Neural progenitor cell (in vitro differentiated cells): ENCODE results near the gene MS4A1. TPM values are rescaled to one million over a fixed set of nuclear protein-coding genes. Genes with fewer than 3 reads are reported as not detected.

Experiments used
- DNase-seq: peaks from one replicate; pipeline ENCODE4 v3.0.0-alpha.2; 2016; ENCODE audit warnings: low spot score
- H2AFZ ChIP-seq: fragments of 200-600 bp; sonication (generic); replicated peaks from 2 replicates; pipeline ENCODE4 v1.6.1; 2016; ENCODE audit warnings: antibody characterized with exemption
- H3F3A ChIP-seq: fragments of 200-600 bp; sonication (generic); 2 replicates; pipeline ENCODE4 v1.6.1; 2016; ENCODE audit warnings: antibody characterized with exemption, low read depth
- H3K27ac ChIP-seq: fragments of 200-600 bp; sonication (generic); 2 replicates; pipeline ENCODE4 v1.5.1; 2016; ENCODE audit warnings: mild to moderate bottlenecking
- H3K27me3 ChIP-seq: fragments of 200-600 bp; sonication (generic); 2 replicates; pipeline ENCODE4 v1.6.1; 2016; ENCODE audit warnings: mild to moderate bottlenecking, moderate library complexity
- H3K36me3 ChIP-seq: fragments of 200-600 bp; sonication (generic); 2 replicates; pipeline ENCODE4 v1.5.1; 2016
- H3K4me1 ChIP-seq: fragments of 200-600 bp; sonication (generic); 2 replicates; pipeline ENCODE4 v1.6.1; 2016; ENCODE audit warnings: mixed run types
- H3K4me2 ChIP-seq: fragments of 200-600 bp; sonication (generic); 2 replicates; pipeline ENCODE4 v1.6.1; 2016
- H3K4me3 ChIP-seq: fragments of 200-600 bp; sonication (generic); 2 replicates; pipeline ENCODE4 v1.5.1; 2016
- H3K79me2 ChIP-seq: fragments of 200-600 bp; sonication (generic); 2 replicates; pipeline ENCODE4 v1.6.1; 2016; ENCODE audit warnings: low read depth
- H3K9ac ChIP-seq: fragments of 200-600 bp; sonication (generic); 2 replicates; pipeline ENCODE4 v1.6.1; 2016
- H3K9me3 ChIP-seq: fragments of 200-600 bp; sonication (generic); 2 replicates; pipeline ENCODE4 v1.5.1; 2016; ENCODE audit warnings: low read depth
- H4K20me1 ChIP-seq: fragments of 200-600 bp; sonication (generic); 2 replicates; pipeline ENCODE4 v1.6.1; 2016; ENCODE audit warnings: low read depth
- H3K27ac Mint-ChIP-seq: 3 replicates; pipeline ENCODE4 v1.8.0; 2021; ENCODE audit warnings: mixed read lengths
- H3K27me3 Mint-ChIP-seq: 2 replicates; pipeline ENCODE4 v1.8.0; 2022; ENCODE audit warnings: low read depth, mild to moderate bottlenecking, inconsistent platforms, moderate library complexity, mixed read lengths; ENCODE audit not compliant: insufficient read depth
- H3K36me3 Mint-ChIP-seq: 3 replicates; pipeline ENCODE4 v1.8.0; 2021; ENCODE audit warnings: mixed read lengths
- H3K4me1 Mint-ChIP-seq: 3 replicates; pipeline ENCODE4 v1.8.0; 2021; ENCODE audit warnings: mixed read lengths
- H3K4me3 Mint-ChIP-seq: 3 replicates; pipeline ENCODE4 v1.8.0; 2021; ENCODE audit warnings: mild to moderate bottlenecking, moderate library complexity, mixed read lengths
- H3K9me3 Mint-ChIP-seq: 3 replicates; pipeline ENCODE4 v1.8.0; 2020; ENCODE audit warnings: mixed read lengths
- CTCF ChIP-seq: fragments of 200-600 bp; sonication (generic); IDR thresholded peaks from 2 replicates; pipeline ENCODE4 v1.5.1; 2017; ENCODE audit warnings: antibody characterized with exemption, mild to moderate bottlenecking
- EZH2 ChIP-seq: fragments of 200-600 bp; sonication (generic); IDR thresholded peaks from 2 replicates; pipeline ENCODE4 v1.6.1; 2017; ENCODE audit warnings: antibody characterized with exemption, mild to moderate bottlenecking, moderate library complexity
- EZH2phosphoT487 ChIP-seq: fragments of 200-600 bp; sonication (generic); IDR thresholded peaks from 2 replicates; pipeline ENCODE4 v1.6.1; 2017; ENCODE audit warnings: antibody characterized with exemption
- total RNA-seq: library from RNA; depleted of rRNA; stranded (reverse); fragments of >200 nt; gene quantifications from 2 replicates; pipeline ENCODE4 v1.2.3, GENCODE V29; 2015; ENCODE audit warnings: low replicate concordance

The MS4A1 gene
- total RNA-seq, result not detected in 2 replicates

GRCh38 chr11:60455531-60456042 is at the start of gene MS4A1:
MS4A1 (plus strand) TSS chr11:60455847; CDS start chr11:60462375, 6,528 bp downstream.
- H3K36me3 Mint-ChIP-seq, result no peaks in the 10 kb centered on the region
- no peak within 1 kb of the TSS for H3K27ac ChIP-seq
- H3K27me3 Mint-ChIP-seq, result no peaks in the 10 kb centered on the region
- no peaks in the 10 kb centered on the region for H3K4me1 ChIP-seq
- no peak within 1 kb of the TSS for H3K4me2 ChIP-seq
- H3K9me3 ChIP-seq, result no peaks in the 10 kb centered on the region
- TF ChIP-seq CTCF (no peak), EZH2 (no peak), EZH2phosphoT487 (no peak)
- DNase-seq, result no peak
- H3K4me3 ChIP-seq, result no peak within 1 kb of the TSS
- H3K9ac ChIP-seq, result no peak within 1 kb of the TSS
- peaks cover under 1% of the 10 kb centered on the region for H3K9me3 Mint-ChIP-seq
- no peaks in the 10 kb centered on the region for H3K79me2 ChIP-seq
- H3F3A ChIP-seq, result no peaks in the 10 kb centered on the region
- H3K4me1 Mint-ChIP-seq, result no peaks in the 10 kb centered on the region
- no peaks in the 10 kb centered on the region for H4K20me1 ChIP-seq
- no peaks in the 10 kb centered on the region for H3K36me3 ChIP-seq
- no peak within 1 kb of the TSS for H3K27ac Mint-ChIP-seq
- H3K27me3 ChIP-seq, result no peaks in the 10 kb centered on the region
- no peak within 1 kb of the TSS for H3K4me3 Mint-ChIP-seq
- no peak within 1 kb of the TSS for H2AFZ ChIP-seq

GRCh38 chr11:60420015-60420414 is 35.6 kb upstream of the MS4A1 start:
- TF ChIP-seq CTCF, result no peak
- Histone ChIP-seq H3F3A (no peaks in the 10 kb centered on the region), H2AFZ (no peak overlapping the region), H3K4me2 (no peak overlapping the region), H3K9me3 (no peaks in the 10 kb centered on the region), H3K36me3 (no peaks in the 10 kb centered on the region), H4K20me1 (no peaks in the 10 kb centered on the region), H3K4me1 (no peaks in the 10 kb centered on the region), H3K4me3 (no peak overlapping the region), H3K27ac (no peak overlapping the region), H3K9ac (no peak overlapping the region), H3K79me2 (no peaks in the 10 kb centered on the region), H3K27me3 (no peaks in the 10 kb centered on the region)
- no peaks in the 10 kb centered on the region for H3K4me1 Mint-ChIP-seq
- DNase-seq, result no peak
- no peak overlapping the region for H3K4me3 Mint-ChIP-seq
- no peaks in the 10 kb centered on the region for H3K36me3 Mint-ChIP-seq
- H3K27ac Mint-ChIP-seq, result no peak overlapping the region
- H3K27me3 Mint-ChIP-seq, result peaks cover 2% of the 10 kb centered on the region
- peaks cover 2% of the 10 kb centered on the region for H3K9me3 Mint-ChIP-seq

GRCh38 chr11:60422609-60423008 is 33.0 kb upstream of the MS4A1 start:
- peaks cover 2% of the 10 kb centered on the region for H3K9me3 Mint-ChIP-seq
- Histone ChIP-seq H3K79me2 (no peaks in the 10 kb centered on the region), H3K4me3 (no peak overlapping the region), H3K4me1 (no peaks in the 10 kb centered on the region), H2AFZ (no peak overlapping the region), H3K36me3 (no peaks in the 10 kb centered on the region), H4K20me1 (no peaks in the 10 kb centered on the region), H3K4me2 (no peak overlapping the region), H3K9ac (no peak overlapping the region), H3K27ac (no peak overlapping the region), H3K27me3 (no peaks in the 10 kb centered on the region), H3K9me3 (no peaks in the 10 kb centered on the region), H3F3A (no peaks in the 10 kb centered on the region)
- no peak for TF ChIP-seq CTCF
- no peak for TF ChIP-seq EZH2phosphoT487
- no peak for TF ChIP-seq EZH2
- no peak for DNase-seq
- peaks cover 2% of the 10 kb centered on the region for H3K27me3 Mint-ChIP-seq
- H3K4me3 Mint-ChIP-seq, result no peak overlapping the region
- no peak overlapping the region for H3K27ac Mint-ChIP-seq
- H3K4me1 Mint-ChIP-seq, result peaks cover 7% of the 10 kb centered on the region
- no peaks in the 10 kb centered on the region for H3K36me3 Mint-ChIP-seq
